GM08714 (cell line): Measurements from ENCODE around the gene SLC7A1.

Experiments used
- H3K4me3 ChIP-seq: fragments of 200-500 bp; sonication (Bioruptor generic); 2 replicates; pipeline ENCODE4 v1.5.1; 2014; ENCODE audit warnings: mild to moderate bottlenecking, low read length, inconsistent platforms
- ZNF274 ChIP-seq: IDR thresholded peaks from 2 replicates; pipeline ENCODE4 v1.6.1; 2012; ENCODE audit warnings: mild to moderate bottlenecking, low read depth, low read length

SLC7A1 gene

DNA sequence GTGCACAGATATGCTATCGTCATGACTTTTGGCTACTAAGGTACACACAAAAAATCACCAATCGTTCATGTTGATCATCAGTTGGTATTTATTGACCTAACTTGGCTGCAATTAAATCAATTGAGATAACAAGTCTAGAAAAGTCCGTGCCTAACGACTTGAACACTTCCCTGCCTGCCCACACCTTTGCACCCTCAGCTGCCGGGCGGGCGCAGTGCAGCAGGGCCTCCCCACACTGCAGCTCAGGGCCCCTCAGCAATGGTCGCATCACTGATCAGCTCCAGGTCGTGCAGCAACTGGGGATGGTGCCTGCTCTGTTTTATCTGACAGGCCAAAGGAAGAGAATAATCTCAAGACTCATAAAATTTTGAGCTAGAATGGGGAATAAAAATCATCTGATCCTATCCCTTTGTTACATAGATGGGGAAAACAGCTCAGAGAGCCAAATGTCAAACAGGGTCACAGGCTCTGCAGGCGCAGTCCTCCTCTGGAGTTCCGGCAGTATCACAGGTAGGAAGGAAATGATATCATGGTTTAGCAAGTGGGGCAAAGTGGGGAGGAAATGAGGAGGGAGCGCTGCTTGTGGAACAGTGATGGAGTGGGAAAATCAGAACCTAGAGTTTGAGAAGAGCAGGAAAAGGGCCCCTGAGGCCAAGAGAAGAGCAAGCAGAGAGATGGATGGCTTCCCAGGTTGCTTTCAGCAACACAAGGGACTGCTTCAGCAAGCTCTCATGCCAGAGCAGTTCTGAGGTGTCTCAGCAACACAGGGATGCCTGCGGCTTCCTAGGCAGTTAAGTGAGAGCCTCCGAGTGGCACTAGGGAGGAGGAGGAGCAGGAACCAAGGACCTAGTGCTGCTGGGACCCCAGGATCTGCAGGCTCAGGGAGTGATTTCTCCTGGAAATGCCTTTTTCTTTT, 57.5 kb downstream of the SLC7A1 start:
- no peak for TF ChIP-seq ZNF274
- H3K4me3 ChIP-seq: no peak overlapping the region

DNA sequence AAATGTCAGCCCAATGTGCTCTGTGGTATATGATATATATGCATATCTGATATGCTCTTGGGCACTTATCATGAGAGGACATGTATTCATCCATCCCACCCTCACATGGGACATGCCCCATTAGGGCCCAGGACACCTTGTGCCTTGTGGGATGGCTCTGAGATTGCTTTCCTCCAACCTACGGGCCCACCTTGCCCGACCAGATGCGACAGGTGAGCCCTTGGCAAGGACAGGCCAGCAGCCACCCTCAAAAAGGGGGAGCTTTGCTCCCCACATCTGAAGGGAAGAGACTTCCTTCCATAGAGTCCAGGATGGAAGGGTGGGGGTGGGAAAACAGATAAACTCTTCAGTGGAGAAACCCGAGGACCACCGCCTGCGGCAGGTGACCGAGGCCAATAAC, 58.6 kb downstream of the SLC7A1 start:
- TF ChIP-seq ZNF274: no peak
- H3K4me3 ChIP-seq: no peak overlapping the region

DNA sequence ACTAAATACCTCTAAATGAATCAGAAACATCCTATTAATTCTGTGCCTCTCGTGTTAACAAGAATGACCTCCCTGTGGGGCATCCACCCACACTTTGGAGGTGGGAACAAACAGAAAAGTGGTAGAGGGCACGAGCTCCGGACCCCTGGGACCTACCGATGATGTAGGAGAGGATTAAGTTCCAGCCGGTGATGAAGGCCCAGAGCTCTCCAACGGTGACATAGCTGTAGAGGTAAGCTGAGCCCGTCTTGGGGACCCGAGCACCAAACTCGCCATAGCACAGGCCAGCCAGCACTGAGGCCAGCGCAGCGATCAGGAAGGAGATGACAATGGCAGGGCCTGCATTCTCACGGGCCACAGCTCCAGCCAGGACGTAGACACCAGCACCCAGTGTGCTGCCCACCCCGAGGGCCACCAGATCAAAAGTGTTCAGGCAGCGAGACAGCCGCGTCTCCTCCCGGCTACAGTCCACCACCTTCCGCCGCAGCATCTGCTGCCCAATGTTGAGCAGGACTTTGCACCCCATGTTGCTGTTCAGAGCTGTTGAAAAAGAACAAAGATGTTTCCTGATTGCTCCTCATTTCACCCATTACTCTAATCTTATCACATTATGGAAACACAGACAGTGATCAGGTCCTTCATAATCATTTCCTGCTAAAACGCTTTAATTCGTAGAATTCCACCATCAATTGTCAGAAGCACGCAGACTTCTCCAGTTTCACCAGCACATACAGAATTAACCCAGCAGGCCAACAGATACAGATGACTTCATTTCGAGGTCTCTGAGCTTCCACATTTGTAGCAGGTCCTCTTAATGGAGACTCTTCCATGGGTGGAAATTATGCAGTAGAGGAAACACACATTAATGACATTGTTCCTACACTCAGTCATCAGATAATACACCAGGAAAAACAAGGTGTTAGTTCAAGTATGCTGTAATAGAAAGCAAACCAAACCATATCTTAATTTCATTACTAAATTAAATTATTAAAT, 59.5 kb downstream of the SLC7A1 start:
- no peak overlapping the region for H3K4me3 ChIP-seq
- TF ChIP-seq ZNF274: no peak

DNA sequence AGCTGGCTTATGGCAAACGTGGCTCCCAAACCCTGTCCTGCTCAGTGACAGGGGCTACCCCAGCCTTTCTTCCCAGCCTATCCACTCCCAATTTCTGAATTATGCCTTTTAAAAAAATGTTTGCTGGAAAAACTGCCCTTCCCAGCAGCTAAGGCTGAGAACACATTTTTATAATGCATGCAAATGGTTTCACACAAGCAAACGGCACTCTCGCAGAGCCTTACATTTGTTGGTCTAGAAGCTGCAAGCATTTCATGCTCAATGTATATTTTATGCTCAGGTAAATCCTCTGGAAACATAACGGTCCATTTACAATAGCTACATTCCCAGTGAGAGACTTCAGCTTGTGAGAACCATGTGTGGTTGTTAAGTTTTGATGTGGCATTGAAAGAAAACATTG, 61.4 kb downstream of the SLC7A1 start:
- H3K4me3 ChIP-seq: no peak overlapping the region

DNA sequence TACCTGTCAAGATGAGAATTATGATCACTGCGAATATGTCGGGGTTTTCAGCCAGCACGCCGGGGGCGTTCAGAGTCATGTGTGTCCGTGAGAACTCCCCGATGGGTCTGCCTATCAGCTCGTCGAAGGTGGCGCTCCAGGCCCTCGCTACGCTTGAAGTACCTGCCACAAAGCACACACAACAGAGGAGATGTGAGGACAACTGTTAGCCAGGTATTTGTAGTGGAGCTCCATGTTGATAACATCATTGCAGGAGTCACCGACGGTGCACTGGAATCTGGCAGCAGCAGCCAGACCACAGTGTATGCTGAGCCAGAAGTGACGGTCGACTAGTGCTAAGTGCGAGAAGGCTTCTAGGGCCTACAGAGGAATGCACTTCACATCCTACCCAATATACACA, 62.7 kb downstream of the SLC7A1 start:
- H3K4me3 ChIP-seq: no peak overlapping the region
- no peak for TF ChIP-seq ZNF274

More for the DNA sequence above, 61.4 kb downstream of the SLC7A1 start:
- no peak for TF ChIP-seq ZNF274

DNA sequence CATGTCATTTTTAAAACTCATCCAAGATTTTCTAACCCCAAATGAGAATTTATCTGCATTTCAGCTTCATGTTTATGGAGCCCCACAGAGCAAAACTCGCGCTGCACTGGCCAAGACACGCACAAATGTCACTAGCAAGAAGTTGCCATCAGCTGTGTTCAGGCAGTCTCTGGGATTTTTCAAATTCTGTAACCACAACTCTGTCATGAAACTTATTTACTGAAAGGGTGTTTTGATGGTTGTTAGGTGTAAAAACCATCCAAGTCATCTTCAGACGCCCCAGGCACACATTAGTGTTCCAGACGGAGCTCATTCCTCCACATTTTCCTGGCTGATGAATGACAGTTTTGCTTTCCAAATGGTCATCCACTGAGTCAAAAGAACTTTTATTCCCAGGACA, 63.4 kb downstream of the SLC7A1 start:
- no peak overlapping the region for H3K4me3 ChIP-seq
- no peak for TF ChIP-seq ZNF274

DNA sequence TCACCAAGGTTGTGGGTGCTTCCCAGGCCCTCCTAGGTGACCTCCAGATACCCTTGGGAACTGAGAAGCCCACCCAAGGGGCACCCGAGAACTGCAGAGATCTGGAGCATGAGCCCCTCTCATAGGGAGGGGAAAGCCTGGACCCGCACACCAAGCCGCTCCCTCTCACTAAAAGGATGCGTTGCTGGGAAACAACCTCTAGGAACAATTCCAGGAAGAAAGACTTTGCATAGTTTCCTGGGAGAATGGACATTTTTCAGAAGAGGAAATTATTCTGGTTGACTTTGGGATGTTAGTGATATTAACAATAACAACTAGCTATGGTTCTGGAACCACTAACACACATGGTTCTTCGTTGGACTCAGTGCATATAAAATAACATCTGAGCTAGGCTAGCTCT, 64.6 kb downstream of the SLC7A1 start:
- TF ChIP-seq ZNF274: no peak
- H3K4me3 ChIP-seq: no peak overlapping the region

DNA sequence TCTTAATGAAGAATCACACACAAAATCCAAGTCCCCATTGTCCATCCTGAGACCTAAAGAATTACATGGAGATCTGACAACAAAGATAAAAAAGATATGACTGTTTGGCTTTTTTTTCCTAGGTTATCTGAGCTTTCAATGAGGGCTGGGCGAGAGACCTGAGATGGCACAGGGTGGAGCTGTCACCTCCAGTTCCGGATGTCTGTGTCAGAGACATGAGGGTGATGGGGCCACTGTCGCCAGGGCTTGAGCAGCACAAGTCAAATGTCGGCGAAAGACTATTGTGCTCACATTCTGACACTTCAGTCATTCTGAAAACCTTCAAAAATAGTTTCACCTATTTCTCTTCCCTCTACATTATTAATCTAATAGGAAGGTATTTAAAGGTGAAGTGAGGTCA, 65.7 kb downstream of the SLC7A1 start:
- no peak for TF ChIP-seq ZNF274

DNA sequence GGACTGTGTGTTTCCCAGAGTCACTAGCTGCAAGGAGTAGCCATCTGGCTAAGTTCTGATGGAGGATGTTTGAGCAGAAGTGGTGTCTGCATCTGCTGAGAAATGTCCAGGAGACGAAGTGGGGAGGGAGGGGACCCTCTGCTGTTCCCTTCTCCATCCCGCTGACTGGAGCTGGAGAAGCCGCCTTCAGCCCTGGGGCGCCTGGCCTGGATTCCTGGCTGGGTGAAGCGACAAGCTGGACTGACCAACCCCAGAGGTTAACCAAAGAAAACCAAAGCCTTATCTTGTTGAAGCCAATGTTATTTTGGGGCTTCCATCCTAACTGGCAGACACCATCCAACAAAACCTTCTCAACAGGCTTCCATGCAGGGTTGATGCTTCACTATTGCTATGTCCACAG, 67.6 kb downstream of the SLC7A1 start:
- no peak overlapping the region for H3K4me3 ChIP-seq
- no peak for TF ChIP-seq ZNF274

More for the DNA sequence above, 65.7 kb downstream of the SLC7A1 start:
- H3K4me3 ChIP-seq: no peak overlapping the region

DNA sequence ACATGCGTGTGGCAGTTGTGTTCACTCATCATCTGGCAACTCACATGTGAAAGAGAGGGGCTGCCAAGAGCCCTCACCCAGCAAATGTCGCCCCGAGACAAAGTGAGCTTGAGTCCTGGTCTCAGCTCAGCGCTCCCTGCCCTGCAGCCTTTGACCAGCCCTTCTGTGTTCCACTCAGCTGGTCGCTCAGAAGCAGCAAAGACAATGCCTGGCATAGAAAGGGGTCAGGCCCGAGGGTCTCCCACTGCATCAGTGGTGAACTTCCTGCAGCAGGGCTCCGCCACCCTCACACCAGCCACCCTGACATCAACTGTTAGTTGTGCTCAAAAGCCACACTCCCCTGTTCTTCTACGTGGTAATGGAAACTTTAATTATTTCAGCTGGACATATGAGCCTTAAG, 68.0 kb downstream of the SLC7A1 start:
- no peak overlapping the region for H3K4me3 ChIP-seq
- no peak for TF ChIP-seq ZNF274

DNA sequence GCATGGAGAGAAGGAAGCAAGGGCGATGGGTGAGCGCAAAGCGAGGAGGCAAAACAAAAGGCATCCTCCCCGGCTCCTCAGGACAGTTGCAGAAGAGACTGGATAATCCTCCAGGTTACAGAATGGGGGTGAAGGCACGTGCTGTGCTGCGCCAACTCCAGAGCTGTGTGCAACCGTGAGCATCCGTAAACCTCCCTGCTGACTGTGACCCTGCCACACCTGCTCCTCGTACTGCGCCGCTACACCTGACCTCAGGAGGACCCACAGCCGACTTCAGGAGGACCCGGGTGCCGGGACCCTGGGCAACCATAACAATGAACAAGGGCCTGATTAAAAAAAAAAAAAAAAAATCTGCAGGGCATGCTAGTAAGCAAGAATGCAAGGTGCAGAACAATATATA, 68.7 kb downstream of the SLC7A1 start:
- no peak for TF ChIP-seq ZNF274
- H3K4me3 ChIP-seq: no peak overlapping the region

DNA sequence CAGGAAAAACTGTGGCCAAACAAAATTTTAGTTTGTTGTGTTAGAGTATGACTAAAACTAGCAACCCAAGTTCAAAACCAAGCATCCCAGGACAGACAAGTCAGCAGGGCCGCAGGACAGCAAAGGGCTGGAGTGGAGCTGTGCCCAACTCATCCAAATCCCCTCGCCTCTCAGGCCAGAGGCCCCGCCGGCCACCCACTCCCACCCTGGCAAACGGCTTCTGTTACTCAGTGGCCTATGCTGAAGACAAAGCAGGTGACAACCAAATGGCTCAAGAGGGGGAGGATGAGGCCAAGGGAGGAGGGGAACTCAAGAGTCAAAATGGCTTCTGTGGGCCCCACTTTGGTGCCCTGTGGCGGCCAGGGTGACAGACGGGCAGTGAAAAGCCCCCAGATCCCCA, 69.7 kb downstream of the SLC7A1 start:
- no peak for TF ChIP-seq ZNF274
- no peak overlapping the region for H3K4me3 ChIP-seq

DNA sequence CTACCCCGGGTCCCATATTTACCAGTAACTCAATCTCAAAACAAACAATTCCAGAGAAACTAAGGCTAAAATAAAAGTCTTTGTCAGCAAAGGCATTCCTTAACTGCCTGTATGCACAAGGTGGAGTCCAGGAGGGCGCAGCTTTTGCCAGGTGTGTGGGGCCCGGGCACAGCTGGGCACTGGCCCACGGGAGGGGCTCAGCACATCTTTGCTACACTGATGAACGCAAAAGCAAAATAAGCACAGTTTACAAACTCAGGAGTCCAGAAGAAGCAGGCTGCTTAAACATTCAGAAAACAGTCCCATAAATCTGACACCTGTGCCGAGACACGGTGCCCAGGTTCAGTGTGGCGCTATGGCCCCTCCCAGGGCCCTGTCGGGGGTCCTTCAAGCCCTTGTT, 70.8 kb downstream of the SLC7A1 start:
- H3K4me3 ChIP-seq: no peak overlapping the region
- no peak for TF ChIP-seq ZNF274

DNA sequence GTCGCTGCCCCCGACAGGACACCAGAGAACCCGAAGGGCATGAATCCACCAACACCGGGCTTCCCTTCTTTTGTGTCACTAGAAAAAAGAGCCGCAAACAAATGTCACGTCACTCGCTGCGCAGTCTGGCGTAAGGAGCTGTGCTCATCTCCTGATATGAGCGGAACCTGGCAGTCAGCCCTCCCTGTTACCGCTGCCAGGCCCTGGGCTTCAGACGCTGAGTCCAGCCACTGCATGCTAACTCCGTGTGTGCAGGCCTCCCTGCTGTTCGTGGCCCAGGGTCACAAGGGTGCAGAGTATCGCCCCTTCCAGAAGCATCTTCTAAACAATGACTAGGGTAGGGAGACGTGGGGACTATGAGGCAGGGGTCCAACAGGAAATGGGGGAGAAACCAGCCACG, 71.3 kb downstream of the SLC7A1 start:
- no peak for TF ChIP-seq ZNF274
- no peak overlapping the region for H3K4me3 ChIP-seq
